Activated CD8-positive, alpha-beta T cell treated with anti-CD3 and anti-CD28 coated beads for 36 hours (primary cell): ENCODE results near the gene USP47. TPM values are rescaled to one million over a fixed set of nuclear protein-coding genes. Genes with fewer than 3 reads are reported as not detected.
A peak's percentile ranks its signal among the peaks of the same experiment; 100 is the strongest.

Experiments
- ATAC-seq: fragments of 200-7000 bp; cut with Tn5 transposase; one replicate; pipeline ENCODE4 v1.10.0; 2021; ENCODE audit warnings: mild to moderate bottlenecking, moderate library complexity
- CTCF ChIA-PET: fragments of 350-600 bp; sonication (Branson Sonifier 250); formaldehyde crosslinking; loops from one replicate; lab custom pipeline; 2021; ENCODE audit warnings: antibody characterized with exemption; lab: Charles Lee
- POLR2A ChIA-PET: fragments of 350-600 bp; sonication (Branson Sonifier 250); formaldehyde crosslinking; loops from one replicate; lab custom pipeline; 2021; ENCODE audit warnings: antibody characterized with exemption; lab: Charles Lee
- DNase-seq: peaks from one replicate; pipeline ENCODE4 v3.0.0-alpha.2; 2020
- H3K27ac Mint-ChIP-seq: one replicate; pipeline ENCODE4 v1.8.0; 2021; ENCODE audit warnings: mild to moderate bottlenecking, mixed read lengths
- H3K27me3 Mint-ChIP-seq: one replicate; pipeline ENCODE4 v1.8.0; 2021; ENCODE audit warnings: mixed read lengths
- H3K36me3 Mint-ChIP-seq: one replicate; pipeline ENCODE4 v1.8.0; 2021; ENCODE audit warnings: low read depth, mixed read lengths
- H3K4me1 Mint-ChIP-seq: one replicate; pipeline ENCODE4 v1.8.0; 2021; ENCODE audit warnings: low read depth, mixed read lengths
- H3K4me3 Mint-ChIP-seq: one replicate; pipeline ENCODE4 v1.8.0; 2021; ENCODE audit warnings: mild to moderate bottlenecking, moderate library complexity, mixed read lengths
- H3K9me3 Mint-ChIP-seq: one replicate; pipeline ENCODE4 v1.8.0; 2021; ENCODE audit warnings: mixed read lengths
- CTCF ChIP-seq: fragments of 200-600 bp; IDR thresholded peaks from one replicate; pipeline ENCODE4 v1.8.0; 2022; ENCODE audit warnings: antibody characterized with exemption, mild to moderate bottlenecking
- intact Hi-C: fragments of 100-400 bp; cut with micrococcal nuclease; formaldehyde crosslinking; loops from one replicate; pipeline ENCODE4 v1.10.0; 2022
- total RNA-seq, 2 experiments: library from RNA; stranded (reverse); gene quantifications; one replicate each; pipeline ENCODE4 v1.2.3, GENCODE V29; 2021

The USP47 gene, protein sequence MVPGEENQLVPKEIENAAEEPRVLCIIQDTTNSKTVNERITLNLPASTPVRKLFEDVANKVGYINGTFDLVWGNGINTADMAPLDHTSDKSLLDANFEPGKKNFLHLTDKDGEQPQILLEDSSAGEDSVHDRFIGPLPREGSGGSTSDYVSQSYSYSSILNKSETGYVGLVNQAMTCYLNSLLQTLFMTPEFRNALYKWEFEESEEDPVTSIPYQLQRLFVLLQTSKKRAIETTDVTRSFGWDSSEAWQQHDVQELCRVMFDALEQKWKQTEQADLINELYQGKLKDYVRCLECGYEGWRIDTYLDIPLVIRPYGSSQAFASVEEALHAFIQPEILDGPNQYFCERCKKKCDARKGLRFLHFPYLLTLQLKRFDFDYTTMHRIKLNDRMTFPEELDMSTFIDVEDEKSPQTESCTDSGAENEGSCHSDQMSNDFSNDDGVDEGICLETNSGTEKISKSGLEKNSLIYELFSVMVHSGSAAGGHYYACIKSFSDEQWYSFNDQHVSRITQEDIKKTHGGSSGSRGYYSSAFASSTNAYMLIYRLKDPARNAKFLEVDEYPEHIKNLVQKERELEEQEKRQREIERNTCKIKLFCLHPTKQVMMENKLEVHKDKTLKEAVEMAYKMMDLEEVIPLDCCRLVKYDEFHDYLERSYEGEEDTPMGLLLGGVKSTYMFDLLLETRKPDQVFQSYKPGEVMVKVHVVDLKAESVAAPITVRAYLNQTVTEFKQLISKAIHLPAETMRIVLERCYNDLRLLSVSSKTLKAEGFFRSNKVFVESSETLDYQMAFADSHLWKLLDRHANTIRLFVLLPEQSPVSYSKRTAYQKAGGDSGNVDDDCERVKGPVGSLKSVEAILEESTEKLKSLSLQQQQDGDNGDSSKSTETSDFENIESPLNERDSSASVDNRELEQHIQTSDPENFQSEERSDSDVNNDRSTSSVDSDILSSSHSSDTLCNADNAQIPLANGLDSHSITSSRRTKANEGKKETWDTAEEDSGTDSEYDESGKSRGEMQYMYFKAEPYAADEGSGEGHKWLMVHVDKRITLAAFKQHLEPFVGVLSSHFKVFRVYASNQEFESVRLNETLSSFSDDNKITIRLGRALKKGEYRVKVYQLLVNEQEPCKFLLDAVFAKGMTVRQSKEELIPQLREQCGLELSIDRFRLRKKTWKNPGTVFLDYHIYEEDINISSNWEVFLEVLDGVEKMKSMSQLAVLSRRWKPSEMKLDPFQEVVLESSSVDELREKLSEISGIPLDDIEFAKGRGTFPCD (N-terminal part only)
- 10 to 100 TPM; 37.8 to 39.7 TPM for total RNA-seq

DNA sequence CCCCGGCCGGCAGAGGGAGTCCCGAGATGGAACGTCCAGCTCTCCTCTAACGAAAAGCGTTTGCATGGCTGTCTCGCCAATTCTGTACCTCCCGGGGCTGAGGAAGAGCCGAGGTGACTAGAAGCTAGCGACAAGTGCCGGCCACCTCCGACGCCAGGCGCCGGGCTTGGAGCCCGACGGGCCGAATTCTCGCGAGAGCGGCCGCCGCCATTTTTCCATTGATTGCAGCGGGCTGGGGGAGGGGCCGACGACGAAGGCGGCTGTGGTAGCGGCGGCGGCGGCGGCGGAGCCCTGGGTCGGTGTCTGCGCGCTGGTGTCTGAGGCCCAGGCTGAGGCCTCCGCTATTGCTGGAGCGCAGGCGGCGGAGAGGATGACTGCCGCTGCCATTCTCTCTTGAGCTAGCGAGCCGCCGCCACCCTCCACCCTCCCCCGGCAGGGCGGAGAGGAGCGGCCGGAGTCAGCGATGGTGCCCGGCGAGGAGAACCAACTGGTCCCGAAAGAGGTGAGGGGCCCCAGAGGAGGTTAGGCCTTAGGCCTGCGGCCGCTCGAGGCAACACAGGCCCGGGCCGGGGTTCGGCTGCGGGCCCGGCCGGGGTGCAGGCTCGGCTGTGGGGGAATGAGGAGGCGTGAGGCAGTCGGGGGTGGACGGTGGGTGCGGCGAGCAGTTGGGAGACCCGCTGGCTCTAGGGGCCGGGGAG, at the start of gene USP47:
USP47 (plus strand) TSS at position 250 of the 698 bp plus-strand sequence; CDS start at position 464, 214 bp downstream.
- no peak within 1 kb of the TSS for H3K27ac Mint-ChIP-seq
- peak; percentile 94 for DNase-seq
- POLR2A ChIA-PET = interaction anchor here (0.6 to 3.5 kb wide), 9 partner anchors 10 to 38 kb away, joined by 3 to 16 read pairs (median 4); no protein-coding TSS in a partner anchor
- H3K27me3 Mint-ChIP-seq = peaks cover 6% of the 10 kb centered on the region
- H3K9me3 Mint-ChIP-seq = no peaks in the 10 kb centered on the region
- H3K4me3 Mint-ChIP-seq = no peak within 1 kb of the TSS
- H3K4me1 Mint-ChIP-seq = peaks cover 23% of the 10 kb centered on the region
- H3K36me3 Mint-ChIP-seq = no peaks in the 10 kb centered on the region
- CTCF ChIA-PET = interaction anchor here (0.9 to 2.8 kb wide), 8 partner anchors 10 to 125 kb away, joined by 3 to 8 read pairs (median 5); no protein-coding TSS in a partner anchor
- peak; percentile 56 for TF ChIP-seq CTCF
- intact Hi-C loops = no loop called here
- peak; percentile 71 for ATAC-seq

GRCh38 chr11:11793073-11793472, 48.7 kb upstream of the USP47 start:
- ATAC-seq (no peak), DNase-seq (no peak)
- no peak for TF ChIP-seq CTCF
- intact Hi-C loops = loop anchor here (10.0 kb wide), 1 partner anchor 172 kb away; no protein-coding TSS in a partner anchor
- Mint-ChIP-seq H3K4me1 (no peaks in the 10 kb centered on the region), H3K27me3 (peaks cover 20% of the 10 kb centered on the region), H3K27ac (no peak overlapping the region), H3K9me3 (no peaks in the 10 kb centered on the region), H3K4me3 (no peak overlapping the region), H3K36me3 (no peaks in the 10 kb centered on the region)
- POLR2A ChIA-PET = no interaction called here
- CTCF ChIA-PET = interaction anchor here (0.8 to 2.1 kb wide), 2 partner anchors 8 to 765 kb away, joined by 3 to 5 read pairs; no protein-coding TSS in a partner anchor

DNA sequence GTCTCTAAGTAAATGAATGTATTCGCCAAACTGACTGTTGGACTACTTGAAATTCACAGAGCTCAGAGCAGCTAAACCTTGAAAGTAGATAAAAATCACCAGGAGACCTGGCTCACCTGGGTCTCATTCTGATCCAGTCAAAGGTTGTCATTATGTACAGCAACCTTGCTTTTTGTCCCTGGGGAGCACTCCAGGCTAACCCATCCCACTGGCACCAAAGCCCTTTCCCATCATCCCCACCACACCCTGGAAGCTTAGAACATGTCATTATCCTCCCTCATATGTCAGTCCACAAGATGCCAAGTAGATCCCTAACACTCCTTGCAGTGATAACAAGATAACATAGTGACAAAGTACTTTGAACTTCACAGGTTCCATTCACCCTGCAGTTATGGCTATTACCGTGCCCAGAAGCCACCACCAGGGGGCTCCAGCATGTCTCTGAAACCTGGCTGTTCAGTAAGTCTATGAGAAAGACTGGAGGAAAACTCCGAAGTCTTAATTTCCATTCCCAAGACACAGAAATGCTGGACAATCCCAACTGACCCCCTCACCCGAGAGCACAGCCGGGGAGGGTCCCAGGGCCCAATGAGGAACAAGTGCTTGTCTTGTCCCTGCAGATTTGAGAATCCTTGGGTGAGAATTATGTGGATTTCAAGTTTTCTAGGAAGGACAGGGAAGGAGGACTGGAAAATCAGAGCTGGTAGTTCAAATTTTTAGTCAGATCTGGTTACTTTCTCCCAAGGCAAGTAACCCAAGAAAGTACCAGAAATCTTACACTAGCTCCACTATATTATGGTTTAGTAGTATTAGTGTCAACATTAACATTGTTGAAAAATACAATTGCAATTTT, 43.0 kb upstream of the USP47 start:
- DNase-seq (peak; percentile 90), ATAC-seq (peak; percentile 82)
- H3K4me3 Mint-ChIP-seq = no peak overlapping the region
- TF ChIP-seq CTCF = peak; percentile 83
- intact Hi-C loops = loop anchor here (2.0 to 10.0 kb wide), 3 partner anchors 48 to 246 kb away; no protein-coding TSS in a partner anchor
- ChIA-PET CTCF (interaction anchor here (0.6 to 4.2 kb wide), 58 partner anchors 9 to 563 kb away, joined by 3 to 21 read pairs (median 5); partner anchors contain the start of gene USP47), POLR2A (no interaction called here)
- H3K9me3 Mint-ChIP-seq = no peaks in the 10 kb centered on the region
- H3K4me1 Mint-ChIP-seq = no peaks in the 10 kb centered on the region
- no peaks in the 10 kb centered on the region for H3K36me3 Mint-ChIP-seq
- H3K27ac Mint-ChIP-seq = no peak overlapping the region
- H3K27me3 Mint-ChIP-seq = peaks cover 19% of the 10 kb centered on the region

- no peak for DNase-seq
- POLR2A ChIA-PET = no interaction called here
Observed at GRCh38 chr11:11805228-11805627, 36.5 kb upstream of the USP47 start.

More at GRCh38 chr11:11805228-11805627, 36.5 kb upstream of the USP47 start:
- Mint-ChIP-seq H3K4me3 (no peak overlapping the region), H3K4me1 (no peaks in the 10 kb centered on the region), H3K27ac (no peak overlapping the region), H3K27me3 (peaks cover 2% of the 10 kb centered on the region), H3K36me3 (no peaks in the 10 kb centered on the region), H3K9me3 (no peaks in the 10 kb centered on the region)
- no peak for ATAC-seq
- intact Hi-C loops = no loop called here
- CTCF ChIA-PET = interaction anchor here (3.0 kb wide), 1 partner anchor 44 kb away, joined by 12 read pairs; no protein-coding TSS in a partner anchor
- TF ChIP-seq CTCF = no peak
